Ectodermal cell (in vitro differentiated cells): Measurements from ENCODE around the gene FAM168B.
"Not testable (repeated sequence)": the region's sequence is repeated elsewhere in the genome, so short reads cannot be mapped to it uniquely, and the experiment has no call there.

Experiments
- H3K27ac ChIP-seq: 2 replicates; pipeline ENCODE4 v1.7.0; 2013; ENCODE audit warnings: mild to moderate bottlenecking, low read depth, low read length; ENCODE audit not compliant: insufficient read depth, poor library complexity, severe bottlenecking
- H3K27me3 ChIP-seq: 2 replicates; pipeline ENCODE4 v1.7.0; 2013; ENCODE audit warnings: mild to moderate bottlenecking, low read length; ENCODE audit not compliant: insufficient read depth, control insufficient read depth, poor library complexity, severe bottlenecking
- H3K36me3 ChIP-seq: one replicate; pipeline ENCODE4 v1.7.0; 2013; ENCODE audit warnings: low read length; ENCODE audit not compliant: control insufficient read depth, insufficient read depth
- H3K4me1 ChIP-seq: one replicate; pipeline ENCODE4 v1.7.0; 2013; ENCODE audit warnings: low read length; ENCODE audit not compliant: control insufficient read depth, insufficient read depth
- H3K4me3 ChIP-seq: 2 replicates; pipeline ENCODE4 v1.7.0; 2013; ENCODE audit warnings: low read depth, low read length, control low read depth; ENCODE audit not compliant: insufficient read depth
- H3K9me3 ChIP-seq: 2 replicates; pipeline ENCODE4 v1.7.0; 2013; ENCODE audit warnings: mild to moderate bottlenecking, low read length, moderate library complexity; ENCODE audit not compliant: control insufficient read depth
- WGBS, 2 experiments: methylation state at CpG; one replicate each; pipeline ENCODE4 v1.1.7; 2013; ENCODE audit warnings: missing lambda C conversion rate in 2 of 2; 5-methylcytosine and 5-hydroxymethylcytosine counted together

FAM168B gene

DNA sequence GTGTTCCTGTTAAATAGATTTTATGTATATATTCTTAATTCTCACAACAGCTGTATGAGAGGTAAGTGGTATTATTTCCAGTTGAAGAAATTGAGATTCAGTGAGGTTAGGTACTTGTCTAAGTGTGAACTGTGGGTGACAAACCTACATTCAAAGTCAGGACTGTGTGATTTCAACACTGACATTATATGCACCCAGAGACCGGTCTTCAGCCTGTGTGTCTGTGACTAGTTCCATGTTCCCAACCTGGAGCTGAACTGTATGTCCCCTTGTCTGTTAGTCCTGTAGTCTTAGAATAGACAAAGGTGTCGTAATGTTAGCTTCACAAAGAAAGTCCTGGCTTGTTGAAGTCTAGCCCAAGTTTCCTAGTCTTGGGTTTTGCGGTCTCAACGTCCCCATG lies 29.2 kb upstream of the FAM168B start:
- no peaks in the 10 kb centered on the region for H3K4me1 ChIP-seq
- peaks cover 11% of the 10 kb centered on the region for H3K36me3 ChIP-seq
- 95 to 97% methylated on average over 4 of the region's 4 CpGs for WGBS, 2 experiments

DNA sequence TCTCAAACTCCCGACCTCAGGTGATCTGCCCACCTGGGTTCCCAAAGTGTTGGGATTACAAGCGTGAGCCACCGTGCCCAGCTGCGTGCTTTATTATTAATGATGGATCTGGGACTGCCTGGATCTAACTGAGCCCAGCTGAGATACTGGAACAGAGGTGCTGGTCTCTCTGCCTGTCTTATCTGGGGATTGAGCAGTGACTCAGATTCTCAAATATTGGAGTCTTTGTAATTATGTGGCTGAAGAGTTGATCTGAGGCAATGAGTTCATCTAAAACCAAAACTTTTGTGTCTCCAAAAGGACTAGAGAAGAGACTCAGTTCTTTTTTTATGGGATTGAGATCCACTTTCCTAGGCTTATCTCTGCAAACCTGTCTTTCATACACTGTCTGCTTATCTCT lies 28.2 kb upstream of the FAM168B start:
- WGBS, 2 experiments, result 92 to 97% methylated on average over 4 of the region's 4 CpGs
- Histone ChIP-seq H3K27me3 (no peaks in the 10 kb centered on the region), H3K4me3 (no peak overlapping the region), H3K36me3 (peaks cover 4% of the 10 kb centered on the region), H3K4me1 (no peaks in the 10 kb centered on the region), H3K27ac (no peak overlapping the region), H3K9me3 (no peaks in the 10 kb centered on the region)

More for the DNA sequence above, 29.2 kb upstream of the FAM168B start:
- Histone ChIP-seq H3K27ac (no peak overlapping the region), H3K4me3 (no peak overlapping the region), H3K27me3 (no peaks in the 10 kb centered on the region), H3K9me3 (no peaks in the 10 kb centered on the region)

DNA sequence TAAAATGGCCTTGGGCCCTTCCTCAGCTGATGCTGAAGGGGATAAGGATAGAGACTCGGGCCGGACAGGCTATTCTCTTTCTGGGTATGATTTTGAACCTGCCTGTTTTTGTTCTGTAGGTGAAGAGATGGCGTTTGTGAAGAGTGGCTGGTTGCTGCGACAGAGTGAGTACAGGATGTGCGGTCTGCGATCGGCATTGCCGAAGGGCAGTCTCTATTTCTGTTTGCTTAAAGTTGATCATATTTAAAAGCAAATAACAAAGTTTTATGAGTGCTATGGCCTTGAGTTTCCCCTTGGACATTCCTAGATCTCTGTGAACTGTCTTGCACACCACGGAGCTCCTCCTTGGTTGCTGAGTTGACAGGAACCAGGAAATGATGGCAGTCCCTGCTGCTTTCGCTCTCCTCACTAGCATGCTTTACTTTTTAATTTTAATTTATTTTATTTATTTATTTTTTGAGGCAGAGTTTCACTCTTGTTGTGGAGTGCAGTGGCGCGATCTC lies 27.6 kb upstream of the FAM168B start:
- no peak overlapping the region for H3K27ac ChIP-seq
- H3K27me3 ChIP-seq, result no peaks in the 10 kb centered on the region
- peaks cover 4% of the 10 kb centered on the region for H3K36me3 ChIP-seq
- no peak overlapping the region for H3K4me3 ChIP-seq
- H3K9me3 ChIP-seq, result no peaks in the 10 kb centered on the region
- WGBS, 2 experiments, result 96% methylated on average over 11 to 12 of the region's 12 CpGs
- H3K4me1 ChIP-seq, result no peaks in the 10 kb centered on the region

DNA sequence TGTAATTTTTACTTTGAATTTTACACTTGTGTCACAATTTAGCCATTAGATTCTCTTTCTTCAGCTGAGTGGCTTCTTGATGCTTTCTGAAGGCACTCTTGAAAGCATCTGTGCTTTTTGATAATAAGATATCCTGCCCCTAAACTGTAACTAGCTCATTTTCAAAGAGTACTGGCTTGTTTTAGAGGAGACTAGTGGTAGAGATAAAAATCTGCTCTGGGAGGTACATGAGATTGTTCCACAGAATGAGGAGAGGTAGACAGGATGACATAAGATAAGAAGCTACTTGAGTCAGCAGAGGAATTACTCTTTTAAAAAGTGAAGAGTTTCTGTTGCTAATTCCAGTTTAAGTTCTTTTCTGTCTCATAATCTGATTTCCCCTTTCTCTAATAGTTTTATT lies 22.5 kb upstream of the FAM168B start:
- H3K4me1 ChIP-seq, result no peaks in the 10 kb centered on the region
- H3K4me3 ChIP-seq, result no peak overlapping the region
- H3K27me3 ChIP-seq, result no peaks in the 10 kb centered on the region
- no peak overlapping the region for H3K27ac ChIP-seq
- no peaks in the 10 kb centered on the region for H3K9me3 ChIP-seq
- no peaks in the 10 kb centered on the region for H3K36me3 ChIP-seq

DNA sequence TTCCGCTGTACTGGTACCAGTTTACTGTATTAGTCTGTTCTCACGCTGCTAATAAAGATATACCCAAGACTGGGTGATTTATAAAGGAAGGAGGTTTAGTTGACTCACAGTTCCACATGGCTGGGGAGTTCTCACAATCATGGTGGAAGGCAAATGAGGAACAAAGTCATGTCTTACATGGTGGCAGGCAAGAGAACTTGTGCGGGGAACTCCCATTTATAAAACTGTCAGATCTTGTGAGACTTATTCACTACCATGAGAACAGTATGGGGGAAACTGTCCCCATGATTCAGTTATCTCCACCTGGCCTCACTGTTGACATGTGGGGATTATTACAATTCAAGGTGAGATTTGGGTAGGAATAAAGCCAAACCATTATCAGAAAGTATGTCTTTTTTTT lies 21.7 kb upstream of the FAM168B start:
- H3K27ac ChIP-seq, H3K27me3 ChIP-seq, H3K4me3 ChIP-seq, H3K4me1 ChIP-seq, H3K36me3 ChIP-seq, H3K9me3 ChIP-seq: not testable (repeated sequence)
- 92 to 96% methylated on average over 3 of the region's 3 CpGs for WGBS, 2 experiments

DNA sequence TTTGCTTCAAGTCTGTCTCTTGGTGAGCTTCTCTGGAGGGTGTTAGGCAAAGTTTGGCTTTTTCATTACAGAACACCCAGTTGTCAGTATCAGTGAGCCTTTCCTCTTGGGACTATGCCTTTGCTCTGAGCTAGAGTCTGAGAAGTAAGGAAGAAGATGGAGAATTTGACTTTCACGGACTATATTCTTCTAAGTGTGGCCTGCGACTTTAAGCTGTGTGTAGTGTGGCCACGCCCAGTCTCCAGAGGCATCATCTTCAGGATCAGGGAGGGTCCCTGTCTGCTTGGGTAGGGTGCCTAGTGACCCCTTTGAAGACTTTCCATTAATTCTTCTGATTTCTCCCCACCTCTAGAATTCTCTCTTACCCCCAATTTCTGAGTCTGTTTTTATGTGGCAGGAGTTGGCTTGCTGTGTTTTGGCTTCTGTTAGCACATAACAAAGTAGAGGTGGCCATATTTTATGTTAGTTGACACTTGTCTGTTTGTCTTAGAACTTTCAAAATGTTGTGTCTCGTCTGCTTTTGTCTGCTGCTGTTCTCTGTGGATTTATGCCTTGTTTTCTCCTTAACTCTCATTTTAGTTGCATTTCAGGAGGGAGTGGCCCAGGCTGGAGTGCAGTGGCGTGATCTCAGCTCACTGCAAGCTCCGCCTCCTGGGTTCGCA lies 20.4 kb upstream of the FAM168B start:
- Histone ChIP-seq H3K9me3 (no peaks in the 10 kb centered on the region), H3K36me3 (no peaks in the 10 kb centered on the region), H3K27me3 (no peaks in the 10 kb centered on the region), H3K27ac (no peak overlapping the region), H3K4me3 (no peak overlapping the region), H3K4me1 (no peaks in the 10 kb centered on the region)
- 91 to 94% methylated on average over 7 of the region's 7 CpGs for WGBS, 2 experiments

DNA sequence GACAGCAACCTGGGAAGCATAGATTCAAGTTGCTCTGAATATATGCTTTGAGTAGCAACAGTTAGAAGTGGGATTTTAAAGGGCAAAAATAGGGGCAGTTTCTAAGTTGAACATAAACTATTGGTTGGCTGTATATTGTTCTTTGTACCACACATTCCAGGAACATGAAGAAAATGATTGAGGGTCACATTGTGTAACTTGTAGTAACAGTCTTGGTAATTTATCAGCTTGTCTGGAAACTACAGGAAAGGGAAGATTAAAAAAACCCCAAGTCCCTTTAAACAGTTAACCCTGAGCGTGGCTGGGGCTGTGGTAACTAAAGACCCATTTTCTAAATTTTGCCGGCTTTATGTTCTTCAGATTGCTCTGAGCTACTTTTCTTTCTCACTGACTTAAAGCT lies 19.3 kb upstream of the FAM168B start:
- H3K4me3 ChIP-seq, result no peak overlapping the region
- H3K27me3 ChIP-seq, result no peaks in the 10 kb centered on the region
- H3K9me3 ChIP-seq, result no peaks in the 10 kb centered on the region
- 99 to 100% methylated on average over 2 of the region's 2 CpGs for WGBS, 2 experiments
- H3K27ac ChIP-seq, result no peak overlapping the region
- no peaks in the 10 kb centered on the region for H3K36me3 ChIP-seq
- no peaks in the 10 kb centered on the region for H3K4me1 ChIP-seq

DNA sequence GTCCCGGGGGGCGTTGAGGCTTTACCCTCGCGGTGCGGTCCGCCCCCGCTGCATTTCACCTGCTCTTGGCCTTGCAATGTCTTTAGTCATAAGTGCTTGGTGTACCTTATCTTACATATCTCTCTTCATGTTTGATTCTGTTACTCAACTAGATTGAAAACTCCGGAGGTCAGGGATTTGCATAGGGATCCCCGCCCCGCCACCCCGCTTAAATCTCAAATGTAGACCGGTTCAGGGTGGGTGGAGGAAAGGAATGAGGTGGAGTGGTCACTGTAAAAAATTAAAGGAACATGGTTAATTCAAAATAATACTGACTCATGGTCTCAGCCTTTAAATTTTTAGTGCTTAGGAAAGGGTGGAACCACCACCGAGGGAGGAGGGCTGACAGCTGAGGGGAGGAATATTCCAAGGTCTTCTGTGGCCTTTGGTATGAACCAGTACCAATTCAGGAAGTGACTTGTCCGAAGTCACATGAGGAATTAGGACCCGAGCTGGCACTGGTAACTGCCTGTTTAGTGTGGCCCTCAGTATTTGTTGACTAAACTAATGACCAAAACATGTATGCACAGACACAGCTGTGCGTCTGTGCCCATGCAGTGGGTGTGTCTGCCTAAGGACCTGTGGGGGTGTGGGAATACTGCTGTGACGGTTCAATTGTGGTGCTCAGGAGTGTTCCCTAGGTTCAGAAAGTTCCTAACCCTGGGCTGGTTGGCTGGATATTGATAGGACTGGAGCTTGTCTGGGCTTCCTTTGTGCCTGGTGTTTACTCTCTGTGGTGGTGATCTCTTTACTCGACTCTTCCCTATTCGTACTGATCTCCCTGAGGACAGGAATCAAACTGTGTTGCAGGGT lies 12.9 kb upstream of the FAM168B start:
- no peak overlapping the region for H3K27ac ChIP-seq
- 6 to 7% methylated on average over 19 of the region's 19 CpGs for WGBS, 2 experiments
- H3K4me1 ChIP-seq, result peaks cover 5% of the 10 kb centered on the region
- H3K4me3 ChIP-seq, result peak overlapping the region; percentile 91
- H3K36me3 ChIP-seq, result no peaks in the 10 kb centered on the region
- no peaks in the 10 kb centered on the region for H3K9me3 ChIP-seq
- H3K27me3 ChIP-seq, result no peaks in the 10 kb centered on the region

DNA sequence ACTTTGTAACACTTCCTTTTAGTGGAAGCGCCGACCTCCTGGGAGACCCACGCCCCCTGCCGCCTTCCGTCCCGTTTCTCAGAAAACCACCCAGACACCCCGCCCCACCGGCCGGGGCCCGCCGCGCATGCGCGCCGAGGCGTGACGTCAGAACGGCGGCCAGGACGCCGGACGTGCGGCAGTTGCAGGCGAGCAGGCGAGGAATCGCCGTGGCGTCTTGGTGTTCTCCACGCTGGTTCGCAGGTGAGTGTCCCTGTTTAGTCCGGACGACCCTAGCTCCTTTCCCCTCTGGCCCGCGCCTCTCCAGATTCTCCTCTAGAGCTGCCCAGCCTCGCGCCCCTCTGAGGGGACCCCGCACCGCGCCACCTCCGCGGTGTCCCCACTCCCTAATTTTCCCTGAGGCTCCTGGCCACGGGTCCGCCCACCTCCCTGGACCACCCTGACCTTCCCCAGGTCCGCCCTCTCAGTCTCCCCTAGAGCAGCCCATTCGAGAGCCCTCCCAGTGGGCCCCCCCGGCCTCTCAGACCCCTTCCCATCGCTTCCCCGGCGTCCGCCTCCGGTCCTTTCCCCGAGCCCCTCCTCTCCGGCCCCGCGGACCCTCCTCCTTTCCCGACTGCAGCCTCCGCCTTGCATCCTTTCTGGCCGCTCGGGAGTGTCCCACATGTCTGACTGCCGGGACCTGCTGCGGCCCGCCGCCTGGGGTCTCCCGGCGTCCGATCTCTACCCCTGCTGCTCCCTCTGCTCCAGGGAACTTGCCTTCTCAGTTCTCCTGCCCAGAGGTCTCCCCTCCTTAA lies 12.1 kb upstream of the FAM168B start, which contains the start of gene PLEKHB2:
Gene PLEKHB2 (plus strand): TSS at position 181 of the 794 bp plus-strand sequence. CDS start 15,606 bp downstream, outside the sequence.
- Histone ChIP-seq H3K4me1 (peaks cover 5% of the 10 kb centered on the region), H3K27ac (peak within 1 kb of the TSS; percentile 63), H3K36me3 (no peaks in the 10 kb centered on the region), H3K9me3 (no peaks in the 10 kb centered on the region), H3K4me3 (peak within 1 kb of the TSS; percentile 91), H3K27me3 (no peaks in the 10 kb centered on the region)
- WGBS, 2 experiments, result 0% methylated on average over 66 of the region's 66 CpGs
